HepG2 (cell line): ENCODE measurements around the gene BIRC6. TPM values are rescaled to one million over a fixed set of nuclear protein-coding genes. Genes with fewer than 3 reads are reported as not detected.
"Not testable (repeated sequence)": the region's sequence is repeated elsewhere in the genome, so short reads cannot be mapped to it uniquely, and the experiment has no call there.

Experiments used
- ASH2L ChIP-seq: fragments of 300-600, 200-600 bp; sonication (generic); IDR thresholded peaks from 2 replicates; pipeline ENCODE4 v1.7.0; 2017; ENCODE audit warnings: low read depth, mild to moderate bottlenecking, moderate library complexity, mixed read lengths, low read length; ENCODE audit not compliant: insufficient read length
- RBFOX2 ChIP-seq: fragments of 200-400 bp; formaldehyde crosslinking; IDR thresholded peaks from 2 replicates; pipeline ENCODE4 v1.6.1; 2017; ENCODE audit warnings: low read depth, mild to moderate bottlenecking, low read length
- ZMYM4 ChIP-seq: sonication (generic); formaldehyde crosslinking; IDR thresholded peaks from 2 replicates; pipeline ENCODE4 v1.8.1; 2023; ENCODE audit warnings: mild to moderate bottlenecking, missing genetic modification reagents
- ZNF350 ChIP-seq: sonication (generic); formaldehyde crosslinking; IDR thresholded peaks from 2 replicates; pipeline ENCODE4 v1.4.0; 2020; ENCODE audit warnings: mild to moderate bottlenecking, low read depth, missing genetic modification reagents, borderline replicate concordance
- ZNF501 ChIP-seq: sonication (generic); formaldehyde crosslinking; IDR thresholded peaks from 2 replicates; pipeline ENCODE4 v1.5.1; 2020; ENCODE audit warnings: mild to moderate bottlenecking, moderate library complexity, missing genetic modification reagents
- ZNF569 ChIP-seq: sonication (generic); formaldehyde crosslinking; IDR thresholded peaks from 2 replicates; pipeline ENCODE4 v1.5.0; 2020; ENCODE audit warnings: mild to moderate bottlenecking, missing genetic modification reagents, moderate library complexity, borderline replicate concordance
- ZNF747 ChIP-seq: sonication (generic); formaldehyde crosslinking; IDR thresholded peaks from 2 replicates; pipeline ENCODE4 v1.8.1; 2023; ENCODE audit warnings: missing genetic modification reagents, mild to moderate bottlenecking, borderline replicate concordance
- ZSCAN9 ChIP-seq: IDR thresholded peaks from 2 replicates; pipeline ENCODE4 v1.6.1; 2016; ENCODE audit warnings: borderline replicate concordance
- polyA plus RNA-seq, 8 experiments: library from polyadenylated mRNA; depleted of rRNA in 3 of 8; stranded (reverse) in 7 of 8; unstranded in 1 of 8; fragments of >200 nt; fragmentation: Illumina TruSeq in 4 of 8; extraction: Trizol in 4 of 8; gene quantifications; 2 replicates each; pipeline versions ENCODE4 v1.2.1 to v1.2.3, GENCODE V29; 2011 to 2016; ENCODE audit warnings: low read depth in 4 of 8, missing spikeins in 1 of 8, mixed read lengths in 1 of 8; ENCODE audit not compliant: insufficient read depth in 1 of 8
- total RNA-seq, 5 experiments: library from RNA; depleted of rRNA; stranded (reverse); fragments of >200 nt; fragmentation: Illumina TruSeq; extraction: Trizol; gene quantifications; 2 replicates each; pipeline ENCODE4 v1.2.3, GENCODE V29; 2016; ENCODE audit warnings: low read depth in 1 of 5
- TF ChIP-seq, protein P1 (sequence below): IDR thresholded peaks from 2 replicates; pipeline ENCODE4 v1.6.1; 2016; ENCODE audit warnings: missing biosample characterization, missing genetic modification reagents, low read depth
- TF ChIP-seq, protein P2 (sequence below): IDR thresholded peaks from 2 replicates; pipeline ENCODE4 v1.6.1; 2016; ENCODE audit warnings: low read depth, control low read depth
- TF ChIP-seq, protein P3 (sequence below), 2 experiments: sonication (generic) in 1 of 2; formaldehyde crosslinking in 1 of 2; IDR thresholded peaks; 2 replicates each; pipeline versions ENCODE4 v1.6.1 to v1.9.0; 2014 to 2022; ENCODE audit warnings: antibody characterized with exemption in 1 of 2, borderline replicate concordance in 1 of 2, inconsistent platforms in 1 of 2, low read depth in 1 of 2, missing genetic modification reagents in 1 of 2
- TF ChIP-seq, protein P4 (sequence below): IDR thresholded peaks from 2 replicates; pipeline ENCODE4 v1.6.1; 2016; ENCODE audit warnings: low read depth

Gene BIRC6
- total and polyA plus RNA-seq, 2 of the 13 experiments (the other 11 are each of a cell fraction or from before 2014, with no cell fraction given) = 65.6 to 120 TPM

DNA sequence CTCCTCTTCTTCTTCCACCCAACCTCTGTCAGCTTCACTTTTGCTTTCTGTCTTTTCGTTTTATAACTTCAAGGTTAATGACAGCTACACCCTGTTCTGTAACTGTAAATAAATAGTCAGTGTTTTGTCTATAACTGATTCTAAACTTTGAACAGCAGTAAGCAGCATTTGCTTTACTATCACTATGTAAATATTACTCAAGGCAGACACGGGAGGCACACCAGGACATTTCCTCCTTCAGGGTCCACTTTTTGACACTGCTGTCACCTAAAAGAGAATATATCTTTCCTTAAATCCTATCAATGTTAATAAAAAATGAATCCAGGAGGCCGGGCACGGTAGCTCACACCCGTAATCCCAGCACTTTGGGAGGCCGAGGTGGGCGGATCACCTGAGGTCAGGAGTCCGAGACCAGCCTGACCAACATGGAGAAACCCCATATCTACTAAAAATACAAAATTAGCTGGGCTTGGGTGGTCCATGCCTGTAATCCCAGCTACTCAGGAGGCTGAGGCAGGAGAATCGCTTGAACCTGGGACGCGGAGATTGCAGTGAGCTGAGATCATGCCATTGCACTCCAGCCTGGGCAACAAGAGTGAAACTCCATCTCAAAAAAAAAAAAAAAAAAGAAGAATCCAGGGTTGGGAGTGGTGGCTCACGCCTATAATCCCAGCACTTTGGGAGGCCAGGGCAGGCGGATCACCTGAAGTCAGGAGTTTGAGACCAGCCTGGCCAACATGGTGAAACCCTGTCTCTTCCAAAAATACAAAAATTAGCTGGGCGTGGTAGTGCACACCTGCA lies 27.4 kb upstream of the BIRC6 start (continued):
- TF ChIP-seq ZSCAN9 = 0 out of 2 replicates have a peak, but pooled peaks have one; percentile 55
- TF ChIP-seq ZNF747 = 0 out of 2 replicates have a peak, but pooled peaks have one; percentile 31
- TF ChIP-seq, protein P1, sequence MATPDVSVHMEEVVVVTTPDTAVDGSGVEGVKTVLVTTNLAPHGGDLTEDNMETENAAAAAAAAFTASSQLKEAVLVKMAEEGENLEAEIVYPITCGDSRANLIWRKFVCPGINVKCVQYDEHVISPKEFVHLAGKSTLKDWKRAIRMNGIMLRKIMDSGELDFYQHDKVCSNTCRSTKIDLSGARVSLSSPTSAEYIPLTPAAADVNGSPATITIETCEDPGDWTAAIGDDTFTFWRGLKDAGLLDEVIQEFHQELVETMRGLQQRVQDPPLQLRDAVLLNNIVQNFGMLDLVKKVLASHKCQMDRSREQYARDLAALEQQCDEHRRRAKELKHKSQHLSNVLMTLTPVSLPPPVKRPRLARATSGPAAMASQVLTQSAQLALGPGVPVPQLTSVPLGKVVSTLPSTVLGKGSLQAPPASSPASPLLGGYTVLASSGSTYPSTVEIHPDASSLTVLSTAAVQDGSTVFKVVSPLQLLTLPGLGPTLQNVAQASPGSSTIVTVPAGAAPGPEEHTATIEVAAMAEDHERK (CRISPR knock-in tag) = peak; percentile 25; the same call in 1 of the 2 replicates
- TF ChIP-seq ZNF501 = peak; percentile 63; the same call in 1 of the 2 replicates
- TF ChIP-seq, protein P2, sequence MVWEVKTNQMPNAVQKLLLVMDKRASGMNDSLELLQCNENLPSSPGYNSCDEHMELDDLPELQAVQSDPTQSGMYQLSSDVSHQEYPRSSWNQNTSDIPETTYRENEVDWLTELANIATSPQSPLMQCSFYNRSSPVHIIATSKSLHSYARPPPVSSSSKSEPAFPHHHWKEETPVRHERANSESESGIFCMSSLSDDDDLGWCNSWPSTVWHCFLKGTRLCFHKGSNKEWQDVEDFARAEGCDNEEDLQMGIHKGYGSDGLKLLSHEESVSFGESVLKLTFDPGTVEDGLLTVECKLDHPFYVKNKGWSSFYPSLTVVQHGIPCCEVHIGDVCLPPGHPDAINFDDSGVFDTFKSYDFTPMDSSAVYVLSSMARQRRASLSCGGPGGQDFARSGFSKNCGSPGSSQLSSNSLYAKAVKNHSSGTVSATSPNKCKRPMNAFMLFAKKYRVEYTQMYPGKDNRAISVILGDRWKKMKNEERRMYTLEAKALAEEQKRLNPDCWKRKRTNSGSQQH (CRISPR knock-in tag) = 0 out of 2 replicates have a peak, but pooled peaks have one; percentile 48
- TF ChIP-seq, protein P3, sequence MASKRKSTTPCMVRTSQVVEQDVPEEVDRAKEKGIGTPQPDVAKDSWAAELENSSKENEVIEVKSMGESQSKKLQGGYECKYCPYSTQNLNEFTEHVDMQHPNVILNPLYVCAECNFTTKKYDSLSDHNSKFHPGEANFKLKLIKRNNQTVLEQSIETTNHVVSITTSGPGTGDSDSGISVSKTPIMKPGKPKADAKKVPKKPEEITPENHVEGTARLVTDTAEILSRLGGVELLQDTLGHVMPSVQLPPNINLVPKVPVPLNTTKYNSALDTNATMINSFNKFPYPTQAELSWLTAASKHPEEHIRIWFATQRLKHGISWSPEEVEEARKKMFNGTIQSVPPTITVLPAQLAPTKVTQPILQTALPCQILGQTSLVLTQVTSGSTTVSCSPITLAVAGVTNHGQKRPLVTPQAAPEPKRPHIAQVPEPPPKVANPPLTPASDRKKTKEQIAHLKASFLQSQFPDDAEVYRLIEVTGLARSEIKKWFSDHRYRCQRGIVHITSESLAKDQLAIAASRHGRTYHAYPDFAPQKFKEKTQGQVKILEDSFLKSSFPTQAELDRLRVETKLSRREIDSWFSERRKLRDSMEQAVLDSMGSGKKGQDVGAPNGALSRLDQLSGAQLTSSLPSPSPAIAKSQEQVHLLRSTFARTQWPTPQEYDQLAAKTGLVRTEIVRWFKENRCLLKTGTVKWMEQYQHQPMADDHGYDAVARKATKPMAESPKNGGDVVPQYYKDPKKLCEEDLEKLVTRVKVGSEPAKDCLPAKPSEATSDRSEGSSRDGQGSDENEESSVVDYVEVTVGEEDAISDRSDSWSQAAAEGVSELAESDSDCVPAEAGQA (IDR thresholded peaks at IDR 0.05; ENCODE audit: low read depth) = not testable (repeated sequence)
- TF ChIP-seq, protein P3 (CRISPR knock-in tag; IDR thresholded peaks at IDR 0.05; ENCODE audit: borderline replicate concordance) = peak; percentile 53; the same call in 1 of the 2 replicates
- TF ChIP-seq ASH2L = peak; percentile 82
- TF ChIP-seq ZMYM4 (CRISPR knock-in tag) = peak; percentile 50
- TF ChIP-seq RBFOX2 = peak; percentile 54; the same call in 1 of the 2 replicates
- peak; percentile 59; the same call in 1 of the 2 replicates for TF ChIP-seq ZNF569 (CRISPR knock-in tag)
- TF ChIP-seq, protein P4, sequence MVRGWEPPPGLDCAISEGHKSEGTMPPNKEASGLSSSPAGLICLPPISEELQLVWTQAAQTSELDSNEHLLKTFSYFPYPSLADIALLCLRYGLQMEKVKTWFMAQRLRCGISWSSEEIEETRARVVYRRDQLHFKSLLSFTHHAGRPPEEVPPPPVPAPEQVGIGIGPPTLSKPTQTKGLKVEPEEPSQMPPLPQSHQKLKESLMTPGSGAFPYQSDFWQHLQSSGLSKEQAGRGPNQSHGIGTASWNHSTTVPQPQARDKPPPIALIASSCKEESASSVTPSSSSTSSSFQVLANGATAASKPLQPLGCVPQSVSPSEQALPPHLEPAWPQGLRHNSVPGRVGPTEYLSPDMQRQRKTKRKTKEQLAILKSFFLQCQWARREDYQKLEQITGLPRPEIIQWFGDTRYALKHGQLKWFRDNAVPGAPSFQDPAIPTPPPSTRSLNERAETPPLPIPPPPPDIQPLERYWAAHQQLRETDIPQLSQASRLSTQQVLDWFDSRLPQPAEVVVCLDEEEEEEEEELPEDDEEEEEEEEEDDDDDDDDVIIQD (CRISPR knock-in tag) = peak; percentile 77; the same call in 1 of the 2 replicates
- peak; percentile 42; the same call in 1 of the 2 replicates for TF ChIP-seq ZNF350 (CRISPR knock-in tag)
- TF ChIP-seq, all 625 proteins: peak for 220; not testable (repeated sequence) for 405
